Measurements from ENCODE around the gene KLHDC10. TPM values are rescaled to one million over a fixed set of nuclear protein-coding genes. Genes with fewer than 3 reads are reported as not detected.
"Not testable (repeated sequence)": the region's sequence is repeated elsewhere in the genome, so short reads cannot be mapped to it uniquely, and the experiment has no call there.

Gene KLHDC10
- polyA plus RNA-seq (ENCODE audit: insufficient read length in 3 of 3), result 10 to 100 TPM; 41.9 to 53.6 (median 53.0) TPM
- long read RNA-seq, donor 1, full-length matches to known transcripts, result 3 of 3 reads
- long read RNA-seq, donor 1, partial matches to known transcripts, result 0 of 3 reads
- long read RNA-seq, donor 1, other reads (novel, unspliced or antisense), result 0 of 3 reads
- long read RNA-seq, donor 2, full-length matches to known transcripts, result 1 of 8 reads
- long read RNA-seq, donor 2, partial matches to known transcripts, result 0 of 8 reads
- long read RNA-seq, donor 2, other reads (novel, unspliced or antisense), result 7 of 8 reads
- long read RNA-seq, donor 3, full-length matches to known transcripts, result 4 of 9 reads
- long read RNA-seq, donor 3, partial matches to known transcripts, result 0 of 9 reads
- long read RNA-seq, donor 3, other reads (novel, unspliced or antisense), result 5 of 9 reads
- long read RNA-seq, donor 4, full-length matches to known transcripts, result 3 of 8 reads
- long read RNA-seq, donor 4, partial matches to known transcripts, result 0 of 8 reads
- long read RNA-seq, donor 4, other reads (novel, unspliced or antisense), result 5 of 8 reads
- long read RNA-seq, donor 5, full-length matches to known transcripts, result 2 of 2 reads
- long read RNA-seq, donor 5, partial matches to known transcripts, result 0 of 2 reads
- long read RNA-seq, donor 5, other reads (novel, unspliced or antisense), result 0 of 2 reads
- long read RNA-seq, donor 6, full-length matches to known transcripts, result 2 of 7 reads
- long read RNA-seq, donor 6, partial matches to known transcripts, result 0 of 7 reads
- long read RNA-seq, donor 6, other reads (novel, unspliced or antisense), result 5 of 7 reads
- long read RNA-seq, donor 7, full-length matches to known transcripts, result 5 of 13 reads
- long read RNA-seq, donor 7, partial matches to known transcripts, result 0 of 13 reads
- long read RNA-seq, donor 7, other reads (novel, unspliced or antisense), result 8 of 13 reads
- long read RNA-seq, donor 8, full-length matches to known transcripts, result 2 of 7 reads
- long read RNA-seq, donor 8, partial matches to known transcripts, result 0 of 7 reads
- long read RNA-seq, donor 8, other reads (novel, unspliced or antisense), result 5 of 7 reads
- long read RNA-seq, donor 9, full-length matches to known transcripts, result 6 of 17 reads
- long read RNA-seq, donor 9, partial matches to known transcripts, result 0 of 17 reads
- long read RNA-seq, donor 9, other reads (novel, unspliced or antisense), result 11 of 17 reads
- long read RNA-seq, donor 10, full-length matches to known transcripts, result 6 of 32 reads
- long read RNA-seq, donor 10, partial matches to known transcripts, result 15 of 32 reads
- long read RNA-seq, donor 10, other reads (novel, unspliced or antisense), result 11 of 32 reads
- long read RNA-seq, donor 11, full-length matches to known transcripts, result 2 of 2 reads
- long read RNA-seq, donor 11, partial matches to known transcripts, result 0 of 2 reads
- long read RNA-seq, donor 11, other reads (novel, unspliced or antisense), result 0 of 2 reads
- long read RNA-seq, donor 12, full-length matches to known transcripts, result 6 of 17 reads
- long read RNA-seq, donor 12, partial matches to known transcripts, result 0 of 17 reads
- long read RNA-seq, donor 12, other reads (novel, unspliced or antisense), result 11 of 17 reads
- long read RNA-seq, donor 13, full-length matches to known transcripts, result 2 of 2 reads
- long read RNA-seq, donor 13, partial matches to known transcripts, result 0 of 2 reads
- long read RNA-seq, donor 13, other reads (novel, unspliced or antisense), result 0 of 2 reads
- long read RNA-seq, donor 14, full-length matches to known transcripts, result 6 of 6 reads
- long read RNA-seq, donor 14, partial matches to known transcripts, result 0 of 6 reads
- long read RNA-seq, donor 14, other reads (novel, unspliced or antisense), result 0 of 6 reads
- long read RNA-seq, donor 15, full-length matches to known transcripts, result 5 of 10 reads
- long read RNA-seq, donor 15, partial matches to known transcripts, result 0 of 10 reads
- long read RNA-seq, donor 15, other reads (novel, unspliced or antisense), result 5 of 10 reads
- long read RNA-seq, donor 16, full-length matches to known transcripts, result 6 of 6 reads
- long read RNA-seq, donor 16, partial matches to known transcripts, result 0 of 6 reads
- long read RNA-seq, donor 16, other reads (novel, unspliced or antisense), result 0 of 6 reads

- DNase-seq, result peak; percentile 99
Measured at GRCh38 chr7:130069978-130070860, at the start of gene KLHDC10. TSS of gene KLHDC10 (plus strand) at chr7:130070534. CDS start at chr7:130070644, 110 bp downstream.

- DNase-seq, result no peak
Measured at GRCh38 chr7:130021105-130021834, 49.1 kb upstream of the KLHDC10 start.

GRCh38 chr7:130022115-130022514 is 48.2 kb upstream of the KLHDC10 start:
- no peak for DNase-seq

GRCh38 chr7:130022623-130023175 is 47.6 kb upstream of the KLHDC10 start:
- DNase-seq, result no peak

GRCh38 chr7:130024390-130024789 is 45.9 kb upstream of the KLHDC10 start:
- DNase-seq, result no peak

- no peak for DNase-seq
Measured at GRCh38 chr7:130032698-130033097, 37.6 kb upstream of the KLHDC10 start.

GRCh38 chr7:130037703-130038102 is 32.6 kb upstream of the KLHDC10 start:
- DNase-seq, result no peak

GRCh38 chr7:130040576-130040975 is 29.8 kb upstream of the KLHDC10 start:
- no peak for DNase-seq

- DNase-seq, result no peak
Measured at GRCh38 chr7:130047831-130048230, 22.5 kb upstream of the KLHDC10 start.

- no peak for DNase-seq
Measured at GRCh38 chr7:130048906-130049305, 21.4 kb upstream of the KLHDC10 start.

GRCh38 chr7:130052250-130052649 is 18.1 kb upstream of the KLHDC10 start:
- not testable (repeated sequence) for DNase-seq

- not testable (repeated sequence) for DNase-seq
Measured at GRCh38 chr7:130055198-130055597, 15.1 kb upstream of the KLHDC10 start.

GRCh38 chr7:130062246-130062645 is 8.1 kb upstream of the KLHDC10 start:
- no peak for DNase-seq

- DNase-seq, result no peak
Measured at GRCh38 chr7:130063036-130063435, 7.3 kb upstream of the KLHDC10 start.

- not testable (repeated sequence) for DNase-seq
Measured at GRCh38 chr7:130064580-130064926, 5.8 kb upstream of the KLHDC10 start.

- DNase-seq, result no peak
Measured at GRCh38 chr7:130065500-130066152, 4.7 kb upstream of the KLHDC10 start.
